OCI-LY1 (cell line): ENCODE measurements around the gene STK39.

Experiments used
- H2AFZ ChIP-seq: fragments of 200-600 bp; sonication (generic), shearing (Covaris generic); 2 replicates; pipeline ENCODE4 v1.6.0; 2014; ENCODE audit warnings: antibody characterized with exemption, mild to moderate bottlenecking, low read length
- H3F3A ChIP-seq: fragments of 200-600 bp; sonication (generic), shearing (Covaris generic); 2 replicates; pipeline ENCODE4 v1.6.0; 2014; ENCODE audit warnings: mild to moderate bottlenecking, antibody characterized with exemption, low read length, moderate library complexity; ENCODE audit not compliant: insufficient read depth
- H3K27ac ChIP-seq: fragments of 200-600 bp; sonication (generic); 2 replicates; pipeline ENCODE4 v1.5.1; 2014; ENCODE audit warnings: low read length, mixed run types, mild to moderate bottlenecking, low read depth; ENCODE audit not compliant: poor library complexity, severe bottlenecking
- H3K27me3 ChIP-seq: fragments of 200-600 bp; sonication (generic); 2 replicates; pipeline ENCODE4 v1.6.0; 2014; ENCODE audit warnings: antibody characterized with exemption, mild to moderate bottlenecking, low read length, moderate library complexity; ENCODE audit not compliant: insufficient read depth
- H3K36me3 ChIP-seq: fragments of 200-600 bp; sonication (generic); 2 replicates; pipeline ENCODE4 v1.6.1; 2014; ENCODE audit warnings: mild to moderate bottlenecking, antibody characterized with exemption, low read length, moderate library complexity, mixed read lengths; ENCODE audit not compliant: insufficient read depth
- H3K4me1 ChIP-seq: fragments of 200-600 bp; sonication (generic); 2 replicates; pipeline ENCODE4 v1.5.1; 2014; ENCODE audit warnings: mild to moderate bottlenecking, low read length, moderate library complexity; ENCODE audit not compliant: insufficient read depth, severe bottlenecking
- H3K4me2 ChIP-seq: fragments of 200-600 bp; sonication (generic), shearing (Covaris generic); 2 replicates; pipeline ENCODE4 v1.6.1; 2014; ENCODE audit warnings: low read length
- H3K4me3 ChIP-seq: fragments of 200-600 bp; sonication (generic); 2 replicates; pipeline ENCODE4 v1.5.1; 2014; ENCODE audit warnings: low read length, low read depth, mild to moderate bottlenecking, mixed read lengths; ENCODE audit not compliant: poor library complexity, severe bottlenecking
- H3K79me2 ChIP-seq: fragments of 200-600 bp; shearing (Covaris generic); 2 replicates; pipeline ENCODE4 v1.6.1; 2016; ENCODE audit warnings: mixed run types, low read length, mixed read lengths; ENCODE audit not compliant: insufficient read depth
- H3K9ac ChIP-seq: fragments of 200-600 bp; sonication (generic), shearing (Covaris generic); 2 replicates; pipeline ENCODE4 v1.6.1; 2014; ENCODE audit warnings: mild to moderate bottlenecking, low read length, mixed read lengths
- H3K9me2 ChIP-seq: fragments of 200-600 bp; sonication (generic), shearing (Covaris generic); 2 replicates; pipeline ENCODE4 v1.6.1; 2014; ENCODE audit warnings: low read depth, mild to moderate bottlenecking, low read length, mixed read lengths
- H3K9me3 ChIP-seq: fragments of 200-600 bp; shearing (Covaris generic); 2 replicates; pipeline ENCODE4 v1.6.1; 2014; ENCODE audit warnings: low read length, mixed read lengths
- H4K20me1 ChIP-seq: fragments of 200-600 bp; sonication (generic), shearing (Covaris generic); 2 replicates; pipeline ENCODE4 v1.6.0; 2016; ENCODE audit warnings: mild to moderate bottlenecking, low read length; ENCODE audit not compliant: insufficient read depth
- EZH2 ChIP-seq: fragments of 200-600 bp; sonication (generic), shearing (Covaris generic); IDR thresholded peaks from 2 replicates; pipeline ENCODE4 v1.8.0; 2017; ENCODE audit warnings: borderline replicate concordance, mixed run types, mild to moderate bottlenecking, antibody characterized with exemption, low read length, moderate library complexity, mixed read lengths
- TF ChIP-seq, protein P1 (sequence below): fragments of 200-600 bp; sonication (generic), shearing (Covaris generic); IDR thresholded peaks from 2 replicates; pipeline ENCODE4 v1.5.1; 2017; ENCODE audit warnings: mild to moderate bottlenecking, antibody characterized with exemption, low read length, moderate library complexity, mixed read lengths

The STK39 gene

DNA sequence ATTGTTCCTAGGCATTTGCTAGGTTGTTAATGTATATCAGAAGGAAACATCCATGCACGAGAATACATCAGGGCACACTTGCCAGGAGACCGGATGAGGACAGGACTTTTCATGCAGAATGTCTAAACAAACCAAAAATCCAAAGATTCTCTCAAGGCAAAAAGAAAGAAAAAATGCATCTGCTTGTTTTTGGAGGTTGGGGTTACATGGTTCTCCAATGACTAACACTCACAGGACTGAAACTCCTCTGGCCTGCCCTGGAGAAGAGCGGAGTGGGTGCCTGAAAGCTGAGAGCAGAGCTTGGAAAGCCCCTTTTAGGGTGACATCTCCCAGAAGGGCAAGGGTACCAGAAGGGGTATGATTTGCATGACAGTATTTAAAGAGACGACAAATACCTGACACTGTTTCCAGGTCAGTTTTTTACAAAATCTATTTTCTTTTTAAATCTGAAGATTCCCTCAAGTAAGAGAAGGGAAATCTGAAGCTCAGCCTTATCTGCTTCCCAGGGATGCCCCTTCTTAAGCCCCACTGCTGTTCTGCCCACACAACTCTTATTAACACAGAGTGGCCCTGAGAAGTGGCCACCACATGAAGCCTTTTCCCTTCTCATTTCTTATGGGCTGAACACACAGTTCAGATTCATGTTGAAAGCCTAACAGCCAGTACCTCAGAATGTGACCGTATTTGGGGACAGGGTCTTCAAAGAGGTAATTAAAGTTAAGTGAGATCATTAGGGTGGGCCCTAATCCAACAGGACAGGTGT lies 216.4 kb downstream of the STK39 start:
- TF ChIP-seq, protein P1, sequence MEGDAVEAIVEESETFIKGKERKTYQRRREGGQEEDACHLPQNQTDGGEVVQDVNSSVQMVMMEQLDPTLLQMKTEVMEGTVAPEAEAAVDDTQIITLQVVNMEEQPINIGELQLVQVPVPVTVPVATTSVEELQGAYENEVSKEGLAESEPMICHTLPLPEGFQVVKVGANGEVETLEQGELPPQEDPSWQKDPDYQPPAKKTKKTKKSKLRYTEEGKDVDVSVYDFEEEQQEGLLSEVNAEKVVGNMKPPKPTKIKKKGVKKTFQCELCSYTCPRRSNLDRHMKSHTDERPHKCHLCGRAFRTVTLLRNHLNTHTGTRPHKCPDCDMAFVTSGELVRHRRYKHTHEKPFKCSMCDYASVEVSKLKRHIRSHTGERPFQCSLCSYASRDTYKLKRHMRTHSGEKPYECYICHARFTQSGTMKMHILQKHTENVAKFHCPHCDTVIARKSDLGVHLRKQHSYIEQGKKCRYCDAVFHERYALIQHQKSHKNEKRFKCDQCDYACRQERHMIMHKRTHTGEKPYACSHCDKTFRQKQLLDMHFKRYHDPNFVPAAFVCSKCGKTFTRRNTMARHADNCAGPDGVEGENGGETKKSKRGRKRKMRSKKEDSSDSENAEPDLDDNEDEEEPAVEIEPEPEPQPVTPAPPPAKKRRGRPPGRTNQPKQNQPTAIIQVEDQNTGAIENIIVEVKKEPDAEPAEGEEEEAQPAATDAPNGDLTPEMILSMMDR = no peak
- TF ChIP-seq EZH2 = no peak
- H3K27ac ChIP-seq = no peak overlapping the region

DNA sequence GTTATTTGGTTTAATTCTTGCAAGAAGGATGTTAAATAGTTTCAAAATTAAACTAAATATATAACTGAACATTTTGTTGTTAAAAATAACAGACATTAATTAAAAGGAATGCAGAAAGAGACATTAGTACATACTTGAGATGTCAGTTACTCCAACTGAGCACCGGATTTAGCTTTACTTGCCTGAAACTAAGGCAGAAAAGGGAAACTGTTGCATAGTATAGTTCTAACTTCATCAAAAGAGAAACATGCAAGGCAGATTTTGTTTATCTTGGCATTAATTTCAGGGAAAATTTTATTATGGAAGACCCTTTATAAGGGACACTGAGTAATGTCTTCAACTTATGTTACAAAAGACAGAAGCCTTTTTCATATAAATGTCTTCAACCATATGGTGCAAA lies 218.3 kb downstream of the STK39 start:
- Histone ChIP-seq H2AFZ (no peak overlapping the region), H3K4me1 (peaks cover 22% of the 10 kb centered on the region), H3K79me2 (no peaks in the 10 kb centered on the region), H3K36me3 (peaks cover 10% of the 10 kb centered on the region; the same call in 1 of the 2 replicates), H3F3A (no peaks in the 10 kb centered on the region), H3K9me2 (no peaks in the 10 kb centered on the region), H3K4me2 (no peak overlapping the region), H4K20me1 (no peaks in the 10 kb centered on the region), H3K9ac (no peak overlapping the region), H3K9me3 (no peaks in the 10 kb centered on the region), H3K27me3 (no peaks in the 10 kb centered on the region), H3K27ac (no peak overlapping the region), H3K4me3 (no peak overlapping the region)
- TF ChIP-seq, protein P1 = no peak
- TF ChIP-seq EZH2 = no peak

More for the DNA sequence above, 216.4 kb downstream of the STK39 start:
- Histone ChIP-seq H3K79me2 (no peaks in the 10 kb centered on the region), H3K27me3 (no peaks in the 10 kb centered on the region), H3K4me1 (peaks cover 9% of the 10 kb centered on the region), H3K9me2 (no peaks in the 10 kb centered on the region), H4K20me1 (no peaks in the 10 kb centered on the region), H2AFZ (no peak overlapping the region), H3F3A (no peaks in the 10 kb centered on the region), H3K4me3 (no peak overlapping the region), H3K9me3 (no peaks in the 10 kb centered on the region), H3K9ac (no peak overlapping the region), H3K4me2 (no peak overlapping the region), H3K36me3 (no peaks in the 10 kb centered on the region)

DNA sequence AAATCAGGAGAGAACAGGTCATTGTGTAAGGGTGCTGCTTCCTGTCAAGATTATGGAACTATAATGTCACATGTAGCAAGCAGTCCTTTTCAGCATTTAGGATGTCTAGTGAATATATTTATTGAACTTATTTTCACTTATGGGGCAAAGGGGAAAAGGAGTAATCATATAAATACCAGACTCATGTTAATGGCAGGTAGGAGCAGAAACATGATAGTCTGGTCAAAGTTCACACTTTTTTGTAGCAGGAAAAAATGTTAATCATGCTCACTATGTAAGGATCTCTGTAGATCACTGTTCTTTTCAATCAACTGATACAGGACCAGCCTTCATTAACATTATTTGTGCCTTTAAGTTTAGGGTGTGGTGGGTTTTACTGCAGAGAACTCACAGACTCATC lies 219.0 kb downstream of the STK39 start:
- Histone ChIP-seq H2AFZ (no peak overlapping the region), H3K27ac (no peak overlapping the region), H4K20me1 (no peaks in the 10 kb centered on the region), H3K4me2 (no peak overlapping the region), H3K4me1 (peaks cover 25% of the 10 kb centered on the region), H3K36me3 (peaks cover 10% of the 10 kb centered on the region; the same call in 1 of the 2 replicates), H3K27me3 (no peaks in the 10 kb centered on the region), H3K9ac (no peak overlapping the region), H3K4me3 (no peak overlapping the region), H3K9me2 (no peaks in the 10 kb centered on the region), H3F3A (no peaks in the 10 kb centered on the region), H3K79me2 (no peaks in the 10 kb centered on the region), H3K9me3 (no peaks in the 10 kb centered on the region)
- no peak for TF ChIP-seq EZH2
- TF ChIP-seq, protein P1 = no peak
